Spleen (tissue), 11 donors: Measurements from ENCODE around the gene KCNQ1. TPM values are rescaled to one million over a fixed set of nuclear protein-coding genes. Genes with fewer than 3 reads are reported as not detected.

ENCODE experiments used
- DNase-seq: peaks from one replicate; pipeline ENCODE4 v3.0.0-alpha.2; 2020
- H3K27ac ChIP-seq, 8 donors: fragments of 200-600 bp; sonication (generic) in 7 of 8; 1 replicate in 4 of 8; 2 replicates in 4 of 8; pipeline versions ENCODE4 v1.5.0 to v1.8.0; 2016 to 2021; ENCODE audit warnings: inconsistent platforms in 4 of 8, mild to moderate bottlenecking in 4 of 8, moderate library complexity in 1 of 8
- H3K27me3 ChIP-seq, 7 donors: fragments of 200-600 bp; sonication (generic) in 6 of 7; replicated peaks in 1 of 7; 1 replicate in 4 of 7; 2 replicates in 3 of 7; pipeline versions ENCODE4 v1.5.0 to v1.8.0; 2016 to 2021; ENCODE audit warnings: inconsistent platforms in 3 of 7, mild to moderate bottlenecking in 1 of 7
- H3K36me3 ChIP-seq, 6 donors: fragments of 200-600 bp; sonication (generic) in 5 of 6; 1 replicate in 4 of 6; 2 replicates in 2 of 6; pipeline versions ENCODE4 v1.5.0 to v1.8.0; 2016 to 2021; ENCODE audit warnings: inconsistent platforms in 2 of 6
- H3K4me1 ChIP-seq, 6 donors: fragments of 200-600 bp; sonication (generic) in 5 of 6; 1 replicate in 3 of 6; 2 replicates in 3 of 6; pipeline versions ENCODE4 v1.5.0 to v1.8.0; 2016 to 2021; ENCODE audit warnings: inconsistent platforms in 3 of 6
- H3K4me3 ChIP-seq, 8 donors: fragments of 200-600 bp; sonication (generic) in 7 of 8; 1 replicate in 4 of 8; 2 replicates in 4 of 8; pipeline versions ENCODE4 v1.5.0 to v1.8.0; 2016 to 2021; ENCODE audit warnings: inconsistent platforms in 4 of 8, mild to moderate bottlenecking in 4 of 8, moderate library complexity in 2 of 8
- H3K9me3 ChIP-seq, 8 donors: fragments of 200-600 bp; sonication (generic) in 7 of 8; 1 replicate in 4 of 8; 2 replicates in 4 of 8; pipeline versions ENCODE4 v1.5.0 to v1.8.0; 2016 to 2021; ENCODE audit warnings: inconsistent platforms in 4 of 8
- POLR2A ChIP-seq, 3 donors: fragments of 450-650 bp; IDR thresholded peaks; one replicate each; pipeline ENCODE4 v1.5.1; 2017; ENCODE audit warnings: antibody characterized with exemption in 3 of 3, mild to moderate bottlenecking in 1 of 3
- POLR2AphosphoS5 ChIP-seq, 3 donors: sonication (generic); formaldehyde crosslinking; IDR thresholded peaks; one replicate each; pipeline ENCODE4 v1.5.1; 2017; ENCODE audit warnings: antibody characterized with exemption in 3 of 3
- WGBS, 5 donors: extraction: QIAGEN DNeasy Blood & Tissue Kit in 3 of 5; methylation state at CpG; one replicate each; pipeline versions ENCODE4 v1.1.5 to v1.1.7; 2013 to 2018; 5-methylcytosine and 5-hydroxymethylcytosine counted together
- intact Hi-C: fragments of 100-400 bp; cut with DNase I; formaldehyde crosslinking; loops from one replicate; pipeline ENCODE4 v1.15.0; 2023; ENCODE audit warnings: low total_unique reads
- polyA plus RNA-seq, 3 donors: library from polyadenylated mRNA; stranded (reverse); fragments of 200-250 nt; gene quantifications; one replicate each; pipeline ENCODE4 v1.2.1, GENCODE V29; 2013
- total RNA-seq, 7 donors: library from RNA; depleted of rRNA in 3 of 7; stranded (reverse); fragments of >200 nt in 3 of 7; fragmentation: NEBNext Ultra II Directional in 4 of 7; extraction: Animal tissue kit (Norgen Biotek cat#: 25700) in 4 of 7; gene quantifications; one replicate each; pipeline versions ENCODE4 v1.1.0 to v1.2.1, GENCODE V29; 2016 to 2021
- TF ChIP-seq, protein P1 (sequence below), 11 experiments: fragments of 200-600 bp in 7 of 11; fragments of 450-650 bp in 4 of 11; sonication (generic) in 4 of 11; IDR thresholded peaks in 8 of 11; conservative IDR thresholded peaks in 3 of 11; 1 replicate in 7 of 11; 2 replicates in 4 of 11; pipeline versions ENCODE4 v1.4.0 to v1.8.0; 2016 to 2021; ENCODE audit warnings: antibody characterized with exemption in 11 of 11, inconsistent platforms in 4 of 11, mild to moderate bottlenecking in 1 of 11
- donor health status: healthy with polysubstance abuse.
- donor health status: DM: no; HTN: no; CAD: no; lungs with moderate emphysema.
- donor health status: DM: no; HTN: no; CAD: no.
- donor health status: Bipolar disorder and iron deficiency.
- donor health status: healthy.
- donor health status: DM: no; HTN: no; CAD: no.
- donor health status: DM: yes; HTN: yes; CAD: no.

KCNQ1 gene
- total and polyA plus RNA-seq, 10 donors: 3.3 to 21.6 (median 13.5) TPM

DNA sequence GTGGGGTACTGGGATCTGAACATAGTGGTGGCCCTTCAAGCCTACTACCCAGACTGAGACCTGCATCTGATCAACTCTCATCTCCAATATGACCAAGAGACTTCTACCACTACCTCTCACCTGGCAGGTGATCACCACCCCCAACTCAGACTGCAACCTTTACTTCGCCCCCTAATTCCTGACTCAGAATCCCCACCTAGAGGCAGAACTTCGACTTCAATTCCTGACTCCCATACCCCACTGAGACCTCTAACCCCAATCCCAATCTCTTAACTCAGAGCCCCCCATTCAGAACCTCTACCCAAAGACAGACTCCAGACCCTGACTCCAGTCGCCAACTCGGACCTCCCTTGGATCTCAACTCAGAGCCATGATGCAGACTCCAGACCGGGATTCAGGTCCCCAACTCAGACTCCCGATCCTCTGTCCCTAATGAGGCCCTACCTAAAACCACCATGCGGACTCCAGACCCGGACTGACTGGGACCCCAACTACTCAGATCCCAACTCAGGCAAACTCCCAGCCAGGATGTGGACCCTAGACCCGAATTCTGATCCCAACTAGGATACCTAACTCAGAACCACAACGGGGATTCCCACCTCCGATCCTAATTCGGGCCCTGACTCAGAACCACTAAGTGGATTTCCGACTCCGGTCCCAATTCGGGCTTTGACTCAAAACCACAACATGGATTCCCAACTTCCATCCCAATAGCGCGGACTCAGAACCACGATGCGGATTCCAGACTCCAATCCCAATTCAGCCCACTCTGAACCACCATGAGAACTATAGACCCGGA lies 253.8 kb downstream of the KCNQ1 start:
- peak; percentile 24 for DNase-seq
- intact Hi-C loops: no loop called here
- no peaks in the 10 kb centered on the region for H3K9me3 ChIP-seq
- H3K4me3 ChIP-seq: peak overlapping the region; percentile 44 to 81 (median 56)
- WGBS, 5 donors: 49 to 60% (median 53%) methylated on average over 15 to 20 of the region's 20 CpGs
- peaks cover 0 to 67% (median 12%) of the 10 kb centered on the region in 6 donors for H3K4me1 ChIP-seq
- H3K36me3 ChIP-seq: no peaks in the 10 kb centered on the region
- TF ChIP-seq POLR2AphosphoS5 (IDR thresholded peaks at IDR 0.05) (no peak), POLR2A (IDR thresholded peaks at IDR 0.05) (no peak)
- TF ChIP-seq, protein P1, sequence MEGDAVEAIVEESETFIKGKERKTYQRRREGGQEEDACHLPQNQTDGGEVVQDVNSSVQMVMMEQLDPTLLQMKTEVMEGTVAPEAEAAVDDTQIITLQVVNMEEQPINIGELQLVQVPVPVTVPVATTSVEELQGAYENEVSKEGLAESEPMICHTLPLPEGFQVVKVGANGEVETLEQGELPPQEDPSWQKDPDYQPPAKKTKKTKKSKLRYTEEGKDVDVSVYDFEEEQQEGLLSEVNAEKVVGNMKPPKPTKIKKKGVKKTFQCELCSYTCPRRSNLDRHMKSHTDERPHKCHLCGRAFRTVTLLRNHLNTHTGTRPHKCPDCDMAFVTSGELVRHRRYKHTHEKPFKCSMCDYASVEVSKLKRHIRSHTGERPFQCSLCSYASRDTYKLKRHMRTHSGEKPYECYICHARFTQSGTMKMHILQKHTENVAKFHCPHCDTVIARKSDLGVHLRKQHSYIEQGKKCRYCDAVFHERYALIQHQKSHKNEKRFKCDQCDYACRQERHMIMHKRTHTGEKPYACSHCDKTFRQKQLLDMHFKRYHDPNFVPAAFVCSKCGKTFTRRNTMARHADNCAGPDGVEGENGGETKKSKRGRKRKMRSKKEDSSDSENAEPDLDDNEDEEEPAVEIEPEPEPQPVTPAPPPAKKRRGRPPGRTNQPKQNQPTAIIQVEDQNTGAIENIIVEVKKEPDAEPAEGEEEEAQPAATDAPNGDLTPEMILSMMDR (IDR thresholded peaks at IDR 0.05 in 8 of 11, conservative IDR thresholded peaks at IDR 0.05 in 3 of 11): no peak
- H3K27ac ChIP-seq: peak overlapping the region in 1 of 8 donors; percentile 91
- no peaks in the 10 kb centered on the region for H3K27me3 ChIP-seq

DNA sequence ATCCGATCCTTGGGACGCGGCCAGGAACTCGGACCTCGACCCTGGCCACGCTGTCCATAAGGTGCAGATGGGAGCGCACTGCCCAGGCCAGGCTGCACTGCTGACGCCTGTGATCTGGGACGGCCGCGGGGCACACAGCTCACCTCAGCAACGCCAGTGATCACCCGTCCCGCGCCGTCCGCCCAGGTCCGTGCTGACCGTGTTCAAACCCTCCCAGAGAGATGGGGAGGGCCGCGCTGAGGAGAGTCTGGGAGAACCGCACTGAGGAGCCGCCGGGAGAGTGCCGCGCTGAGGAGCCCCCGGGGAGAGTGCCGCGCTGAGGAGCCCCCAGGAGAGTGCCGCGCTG lies 254.3 kb downstream of the KCNQ1 start:
- Histone ChIP-seq H3K4me1 (peaks cover 0 to 66% (median 14%) of the 10 kb centered on the region in 6 donors), H3K36me3 (no peaks in the 10 kb centered on the region), H3K9me3 (no peaks in the 10 kb centered on the region), H3K4me3 (peak overlapping the region; percentile 44 to 81 (median 56)), H3K27ac (peak overlapping the region in 6 of 8 donors; percentile 72 to 95 (median 92)), H3K27me3 (no peaks in the 10 kb centered on the region)
- intact Hi-C loops: no loop called here
- 37 to 77% (median 49%) methylated on average over 12 to 31 of the region's 31 CpGs for WGBS, 5 donors
- DNase-seq: peak; percentile 83
- TF ChIP-seq, protein P1 (IDR thresholded peaks at IDR 0.05 in 8 of 11, conservative IDR thresholded peaks at IDR 0.05 in 3 of 11): no peak
- TF ChIP-seq POLR2AphosphoS5 (IDR thresholded peaks at IDR 0.05): no peak
- no peak for TF ChIP-seq POLR2A (IDR thresholded peaks at IDR 0.05)

DNA sequence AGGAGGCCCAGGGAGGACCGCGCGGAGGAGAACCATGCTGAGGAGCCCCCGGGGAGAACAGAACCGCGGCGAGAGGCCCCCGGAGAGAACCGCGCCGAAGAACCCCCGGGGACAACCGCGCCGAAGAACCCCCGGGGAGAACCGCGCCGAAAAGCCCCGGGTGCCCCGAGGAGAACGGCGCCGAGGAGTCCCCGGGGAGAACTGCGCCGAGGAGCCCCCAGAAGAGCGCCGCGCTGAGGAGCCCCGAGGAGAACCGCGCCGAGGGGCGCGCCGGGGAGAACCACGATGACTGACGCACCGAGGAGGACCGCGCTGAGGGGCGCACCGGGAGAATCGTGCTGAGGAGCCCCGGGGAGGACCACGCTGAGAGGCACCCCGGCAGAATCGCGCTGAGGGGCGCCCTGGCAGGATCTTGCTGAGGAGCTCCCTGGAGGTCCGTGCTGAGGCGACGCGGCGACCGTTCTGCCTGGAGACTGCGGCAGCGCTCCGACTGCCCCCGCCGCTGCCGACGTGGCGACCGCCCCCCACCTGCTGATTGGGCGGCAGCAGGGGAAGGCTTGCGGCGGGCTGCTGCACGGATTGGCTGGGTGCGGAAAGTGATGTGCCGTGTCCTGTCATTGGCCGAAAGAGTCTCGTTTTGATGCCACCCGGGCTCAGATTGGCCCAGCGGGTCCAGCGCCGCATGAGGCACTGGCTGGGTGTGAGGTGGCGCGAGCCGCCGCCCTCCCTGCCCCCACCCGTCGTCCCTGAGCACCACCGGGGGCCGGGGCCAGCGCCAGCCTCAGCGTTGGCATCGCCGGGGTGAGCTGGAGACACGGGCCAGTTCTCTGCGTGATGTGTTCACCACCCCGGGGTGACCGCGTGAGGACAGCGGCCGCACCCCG lies 255.0 kb downstream of the KCNQ1 start, which contains the start of gene KCNQ1OT1:
TSS of gene KCNQ1OT1 (minus strand) at position 464 of the 884 bp plus-strand sequence.
- peak; percentile 39 to 95 (median 80) for TF ChIP-seq POLR2A (IDR thresholded peaks at IDR 0.05)
- TF ChIP-seq POLR2AphosphoS5 (IDR thresholded peaks at IDR 0.05): peak; percentile 99 to 100 (median 99)
- TF ChIP-seq, protein P1 (IDR thresholded peaks at IDR 0.05 in 8 of 11, conservative IDR thresholded peaks at IDR 0.05 in 3 of 11): no peak
- peaks cover 0 to 60% (median 13%) of the 10 kb centered on the region in 6 donors for H3K4me1 ChIP-seq
- peak within 1 kb of the TSS; percentile 44 to 81 (median 56) for H3K4me3 ChIP-seq
- no peaks in the 10 kb centered on the region for H3K27me3 ChIP-seq
- 37 to 64% (median 52%) methylated on average over 58 to 98 of the region's 98 CpGs for WGBS, 5 donors
- no peaks in the 10 kb centered on the region for H3K9me3 ChIP-seq
- peak within 1 kb of the TSS; percentile 80 to 95 (median 92) for H3K27ac ChIP-seq
- intact Hi-C loops: no loop called here
- H3K36me3 ChIP-seq: no peaks in the 10 kb centered on the region
- peak; percentile 95 for DNase-seq
